Astrocyte of the hippocampus (primary cell): Measurements from ENCODE around the gene ZAP70.

Source experiments
- DNase-seq: peaks from one replicate; pipeline ENCODE4 v3.0.0; 2011; ENCODE audit warnings: low read depth, low spot score

The ZAP70 gene

GRCh38 chr2:97785818-97786217 is 72.4 kb downstream of the ZAP70 start:
- no peak for DNase-seq

GRCh38 chr2:97788986-97789644 is 75.7 kb downstream of the ZAP70 start:
- no peak for DNase-seq
